Keratinocyte (primary cell): ENCODE results near the gene EVL. TPM values are rescaled to one million over a fixed set of nuclear protein-coding genes. Genes with fewer than 3 reads are reported as not detected.

Experiments used
- DNase-seq: peaks from one replicate; pipeline ENCODE4 v3.0.0-alpha.2; 2011; ENCODE audit warnings: low read depth, missing footprints, low spot score
- FAIRE-seq: peaks from 2 replicates; lab custom pipeline; 2011; peaks lifted over from hg19 to GRCh38; lab: Jason Lieb, UNC
- H2AFZ ChIP-seq: 2 replicates; pipeline ENCODE4 v1.6.0; 2012; ENCODE audit warnings: low read length, control low read depth, inconsistent platforms; ENCODE audit not compliant: control insufficient read depth
- H3K27ac ChIP-seq: 2 replicates; pipeline ENCODE4 v1.5.1; 2011; ENCODE audit warnings: low read length; ENCODE audit not compliant: control insufficient read depth, insufficient read depth
- H3K27me3 ChIP-seq: 3 replicates; pipeline ENCODE4 v1.6.0; 2011; ENCODE audit warnings: low read length; ENCODE audit not compliant: control insufficient read depth, insufficient read depth; ENCODE audit errors: extremely low read depth
- H3K36me3 ChIP-seq, 2 experiments: 2 replicates in 1 of 2; 3 replicates in 1 of 2; pipeline ENCODE4 v1.5.1; 2011; ENCODE audit warnings: low read length in 2 of 2, mild to moderate bottlenecking in 1 of 2; ENCODE audit not compliant: control insufficient read depth in 2 of 2, insufficient read depth in 2 of 2; ENCODE audit errors: extremely low read depth in 1 of 2
- H3K4me1 ChIP-seq: 3 replicates; pipeline ENCODE4 v1.5.1; 2011; ENCODE audit warnings: low read length; ENCODE audit not compliant: control insufficient read depth, insufficient read depth; ENCODE audit errors: extremely low read depth
- H3K4me2 ChIP-seq: 3 replicates; pipeline ENCODE4 v1.6.0; 2011; ENCODE audit warnings: low read depth, low read length; ENCODE audit not compliant: control insufficient read depth, insufficient read depth; ENCODE audit errors: extremely low read depth
- H3K4me3 ChIP-seq, 3 experiments: fragments of 200-600 bp in 1 of 3; sonication (generic) in 1 of 3; 2 replicates in 2 of 3; 3 replicates in 1 of 3; pipeline ENCODE4 v1.5.1; 2011 to 2016; ENCODE audit warnings: low read length in 3 of 3, mild to moderate bottlenecking in 3 of 3, control low read depth in 2 of 3, inconsistent platforms in 1 of 3, low read depth in 1 of 3, mixed read lengths in 1 of 3, mixed run types in 1 of 3, moderate library complexity in 1 of 3; ENCODE audit not compliant: control insufficient read depth in 2 of 3, insufficient read depth in 2 of 3; ENCODE audit errors: extremely low read depth in 1 of 3
- H3K79me2 ChIP-seq: 2 replicates; pipeline ENCODE4 v1.6.0; 2012; ENCODE audit warnings: low read length; ENCODE audit not compliant: control insufficient read depth, insufficient read depth
- H3K9ac ChIP-seq: 3 replicates; pipeline ENCODE4 v1.6.0; 2011; ENCODE audit warnings: low read length; ENCODE audit not compliant: control insufficient read depth, insufficient read depth; ENCODE audit errors: extremely low read depth
- H3K9me1 ChIP-seq: 3 replicates; pipeline ENCODE4 v1.6.0; 2011; ENCODE audit warnings: low read length; ENCODE audit not compliant: control insufficient read depth, insufficient read depth; ENCODE audit errors: extremely low read depth
- H3K9me3 ChIP-seq: 2 replicates; pipeline ENCODE4 v1.5.1; 2012; ENCODE audit warnings: low read depth, low read length; ENCODE audit not compliant: control insufficient read depth
- H4K20me1 ChIP-seq: 3 replicates; pipeline ENCODE4 v1.6.0; 2011; ENCODE audit warnings: low read length; ENCODE audit not compliant: control insufficient read depth, insufficient read depth; ENCODE audit errors: extremely low read depth
- CTCF ChIP-seq, 3 experiments: IDR thresholded peaks in 1 of 3; conservative IDR thresholded peaks in 1 of 3; optimal IDR thresholded peaks in 1 of 3; 2 replicates in 2 of 3; 3 replicates in 1 of 3; pipeline versions ENCODE3 to v1.5.1; 2011; ENCODE audit warnings: low read length in 3 of 3, mild to moderate bottlenecking in 3 of 3, moderate library complexity in 2 of 3, control low read depth in 1 of 3, inconsistent platforms in 1 of 3; ENCODE audit not compliant: insufficient read depth in 2 of 3; ENCODE audit errors: extremely low read depth in 1 of 3
- EZH2 ChIP-seq: IDR thresholded peaks from one replicate; pipeline ENCODE4 v1.6.1; 2012; ENCODE audit warnings: inconsistent platforms, mild to moderate bottlenecking, low read length, moderate library complexity
- dilution Hi-C: fragments of 300-500 bp; cut with MboI; formaldehyde crosslinking; loops from one replicate; pipeline ENCODE4 v1.7.0; 2020; ENCODE audit warnings: low sequenced_read_pairs; ENCODE audit not compliant: extremely low pct_ligation_motif_present
- polyA plus RNA-seq, 5 experiments: library from polyadenylated mRNA; depleted of rRNA in 3 of 5; stranded (reverse) in 3 of 5; stranded (forward) in 1 of 5; unstranded in 1 of 5; fragments of >200 nt; gene quantifications; 1 replicate in 1 of 5; 2 replicates in 3 of 5; 3 replicates in 1 of 5; pipeline versions ENCODE4 v1.2.1 to v1.2.3, GENCODE V29; 2011 to 2012; ENCODE audit warnings: missing spikeins in 2 of 5, low read depth in 1 of 5, low replicate concordance in 1 of 5

The EVL gene
- polyA plus RNA-seq, 1 donor (not counting 4 experiments of a cell fraction or from before 2014, with no cell fraction given) = 12.0 TPM

DNA sequence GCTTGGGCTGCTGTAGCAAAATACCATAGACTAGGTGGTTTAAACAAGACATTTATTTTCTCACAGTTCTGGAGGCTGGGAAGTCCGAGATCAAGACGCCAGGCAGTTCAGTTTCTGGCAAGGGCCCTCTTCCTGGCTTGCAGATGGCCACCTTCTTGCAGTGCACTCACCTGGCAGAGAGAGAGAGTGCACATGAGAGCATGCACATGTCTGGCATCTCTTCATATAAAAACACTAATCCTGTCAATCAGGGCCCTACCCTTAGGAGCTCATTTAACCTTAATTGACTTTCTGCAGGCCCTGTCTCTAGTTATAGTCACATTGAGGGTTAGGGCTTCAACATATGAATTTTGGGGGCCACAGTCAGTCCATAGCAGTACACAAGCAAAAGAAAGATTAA, 12.4 kb upstream of the EVL start:
- DNase-seq = no peak
- Histone ChIP-seq H3K4me2 (no peak overlapping the region), H3K9ac (no peak overlapping the region), H3K9me1 (no peaks in the 10 kb centered on the region), H3K36me3 (no peaks in the 10 kb centered on the region), H2AFZ (no peak overlapping the region), H4K20me1 (no peaks in the 10 kb centered on the region), H3K79me2 (no peaks in the 10 kb centered on the region), H3K27ac (no peak overlapping the region), H3K27me3 (no peaks in the 10 kb centered on the region), H3K4me1 (peaks cover 11% of the 10 kb centered on the region), H3K4me3 (no peak overlapping the region), H3K9me3 (no peaks in the 10 kb centered on the region)
- no peak for TF ChIP-seq EZH2
- no peak for TF ChIP-seq CTCF (optimal IDR thresholded peaks at IDR 0.05 in 1 of 3, IDR thresholded peaks at IDR 0.05 in 1 of 3, conservative IDR thresholded peaks at IDR 0.05 in 1 of 3; ENCODE audit: extremely low read depth in 1 of 3, insufficient read depth in 2 of 3, low read length in 3 of 3)
- dilution Hi-C loops = no loop called here
- no peak for FAIRE-seq

DNA sequence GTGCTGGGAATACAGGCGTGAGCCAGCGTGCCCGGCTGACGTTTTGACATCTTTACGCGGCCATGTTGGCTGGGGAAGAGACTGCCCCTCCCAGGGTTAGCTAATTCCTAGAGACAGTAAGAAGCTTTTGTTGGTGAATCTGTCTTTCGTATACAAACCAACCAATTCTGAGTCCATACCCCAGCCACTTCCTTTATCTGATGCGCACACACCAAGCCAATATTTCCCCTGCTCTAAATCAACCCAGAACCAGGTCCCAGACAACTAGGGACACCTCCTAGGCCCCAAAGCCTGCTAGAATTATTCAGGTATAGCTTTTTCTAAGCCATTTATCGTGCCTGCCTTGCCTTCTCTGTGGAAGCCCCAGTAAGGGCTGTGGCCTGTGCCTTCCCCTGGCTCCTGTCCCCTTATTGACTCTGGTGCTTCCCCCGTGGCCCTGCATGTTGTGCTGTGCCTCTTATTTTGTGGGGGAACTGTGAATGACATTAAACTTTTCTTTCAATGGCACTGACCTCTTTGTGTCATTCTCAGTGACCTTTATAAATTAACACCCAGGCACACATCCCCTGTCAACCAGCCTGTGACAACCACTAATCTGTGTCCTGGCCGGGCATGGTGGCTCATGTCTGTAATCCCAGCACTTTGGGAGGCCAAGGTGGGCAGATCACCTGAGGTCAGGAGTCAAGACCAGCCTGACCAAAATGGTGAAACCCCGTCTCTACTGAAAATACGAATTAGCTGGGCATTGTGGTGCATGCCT, 10.7 kb upstream of the EVL start:
- Histone ChIP-seq H3K27me3 (no peaks in the 10 kb centered on the region), H2AFZ (no peak overlapping the region), H3K4me2 (no peak overlapping the region), H4K20me1 (no peaks in the 10 kb centered on the region), H3K9ac (no peak overlapping the region), H3K4me3 (no peak overlapping the region), H3K4me1 (peaks cover 27% of the 10 kb centered on the region), H3K9me3 (no peaks in the 10 kb centered on the region), H3K79me2 (no peaks in the 10 kb centered on the region), H3K27ac (no peak overlapping the region), H3K36me3 (no peaks in the 10 kb centered on the region), H3K9me1 (no peaks in the 10 kb centered on the region)
- TF ChIP-seq EZH2 (no peak), CTCF (optimal IDR thresholded peaks at IDR 0.05 in 1 of 3, IDR thresholded peaks at IDR 0.05 in 1 of 3, conservative IDR thresholded peaks at IDR 0.05 in 1 of 3; ENCODE audit: extremely low read depth in 1 of 3, insufficient read depth in 2 of 3, low read length in 3 of 3) (no peak)
- no peak for FAIRE-seq
- dilution Hi-C loops = no loop called here
- no peak for DNase-seq
